GM15510 (cell line): ENCODE measurements around the gene COL5A3.

Source experiments
- POLR2A ChIP-seq: IDR thresholded peaks from 3 replicates; pipeline ENCODE4 v1.6.1; 2011; ENCODE audit warnings: borderline replicate concordance; ENCODE audit not compliant: insufficient read length; ENCODE audit errors: extremely low read depth

COL5A3 gene

GRCh38 chr19:9910625-9911024 lies 99.7 kb downstream of the COL5A3 start:
- no peak for TF ChIP-seq POLR2A
